ENCODE results near the gene PBX1.

PBX1 gene

GRCh38 chr1:164838786-164839185, 279.8 kb downstream of the PBX1 start:
- DNase-seq = no peak

GRCh38 chr1:164840936-164841335, 282.0 kb downstream of the PBX1 start:
- DNase-seq = no peak

GRCh38 chr1:164841702-164842465, 282.9 kb downstream of the PBX1 start:
- no peak for DNase-seq

- no peak for DNase-seq
Observed at GRCh38 chr1:164842870-164843269, 283.9 kb downstream of the PBX1 start.

- DNase-seq = no peak
Observed at GRCh38 chr1:164843743-164844500, 284.9 kb downstream of the PBX1 start.

- no peak for DNase-seq
Observed at GRCh38 chr1:164846731-164847691, 288.0 kb downstream of the PBX1 start.

- no peak for DNase-seq
Observed at GRCh38 chr1:164853146-164853545, 294.2 kb downstream of the PBX1 start.

GRCh38 chr1:164855716-164856329, 296.8 kb downstream of the PBX1 start:
- no peak for DNase-seq

- DNase-seq = no peak
Observed at GRCh38 chr1:164856381-164856780, 297.4 kb downstream of the PBX1 start.

GRCh38 chr1:164857439-164857838, 298.5 kb downstream of the PBX1 start:
- no peak for DNase-seq

GRCh38 chr1:164858096-164858632, 299.2 kb downstream of the PBX1 start:
- DNase-seq = no peak

GRCh38 chr1:164861632-164862031, 302.6 kb downstream of the PBX1 start:
- no peak for DNase-seq

- DNase-seq = no peak
Observed at GRCh38 chr1:164863056-164863455, 304.1 kb downstream of the PBX1 start.

GRCh38 chr1:164864161-164864560, 305.2 kb downstream of the PBX1 start:
- DNase-seq = no peak

GRCh38 chr1:164865385-164865784, 306.4 kb downstream of the PBX1 start:
- no peak for DNase-seq

GRCh38 chr1:164867590-164867989, 308.6 kb downstream of the PBX1 start:
- DNase-seq = no peak

GRCh38 chr1:164868990-164869389, 310.0 kb downstream of the PBX1 start:
- no peak for DNase-seq

GRCh38 chr1:164875518-164875917, 316.5 kb downstream of the PBX1 start:
- no peak for DNase-seq

- no peak for DNase-seq
Observed at GRCh38 chr1:164876398-164877116, 317.6 kb downstream of the PBX1 start.

GRCh38 chr1:164880199-164880598, 321.2 kb downstream of the PBX1 start:
- no peak for DNase-seq

GRCh38 chr1:164880644-164881043, 321.7 kb downstream of the PBX1 start:
- no peak for DNase-seq

- no peak for DNase-seq
Observed at GRCh38 chr1:164885311-164885710, 326.3 kb downstream of the PBX1 start.

Measured in T-helper 2 cell (primary cell).